GM21717 (cell line): ENCODE data around the gene PIGQ.

Experiments
- ATAC-seq: cut with Tn5 transposase; IDR thresholded peaks from one replicate; pipeline ENCODE4 v1.9.1; 2021; ENCODE audit warnings: mild to moderate bottlenecking, moderate library complexity; ENCODE audit not compliant: unreplicated experiment

The PIGQ gene

DNA sequence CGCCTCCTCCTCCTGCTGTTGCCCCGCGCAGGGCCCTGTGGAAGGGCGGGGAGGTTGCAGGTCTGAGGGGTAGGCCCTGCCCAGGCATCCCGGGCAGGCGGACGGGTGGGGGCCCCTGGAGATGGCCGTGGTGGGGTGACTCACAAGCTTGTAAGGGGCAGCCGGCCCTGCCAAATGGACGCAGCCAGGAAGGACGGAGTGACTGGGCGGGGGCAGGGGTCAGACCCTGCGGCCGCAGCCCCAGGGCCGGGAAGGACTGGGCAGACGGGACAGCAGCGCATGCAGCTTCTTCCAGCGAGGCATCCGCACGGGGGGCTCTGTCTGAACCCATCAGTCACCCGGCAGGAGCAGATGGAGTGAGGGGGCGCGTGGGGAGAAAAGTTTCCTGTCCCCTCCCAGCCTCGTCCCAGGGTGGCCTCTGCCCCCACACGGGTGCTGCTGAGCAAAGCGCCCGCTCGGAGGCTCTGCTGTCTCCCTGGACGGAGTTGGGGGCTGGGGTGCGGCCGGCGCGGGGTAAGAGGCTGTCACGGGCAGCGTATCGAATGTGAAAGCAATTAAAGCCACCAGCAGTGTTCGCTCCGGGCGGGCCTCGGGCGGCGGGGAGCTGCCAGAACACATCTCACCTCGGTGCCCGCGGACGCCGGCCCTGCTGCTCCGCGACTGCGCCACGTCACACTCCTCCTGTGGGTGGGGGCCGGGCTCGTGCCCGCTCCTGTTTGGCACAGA, 15.0 kb upstream of the PIGQ start:
- no peak for ATAC-seq

DNA sequence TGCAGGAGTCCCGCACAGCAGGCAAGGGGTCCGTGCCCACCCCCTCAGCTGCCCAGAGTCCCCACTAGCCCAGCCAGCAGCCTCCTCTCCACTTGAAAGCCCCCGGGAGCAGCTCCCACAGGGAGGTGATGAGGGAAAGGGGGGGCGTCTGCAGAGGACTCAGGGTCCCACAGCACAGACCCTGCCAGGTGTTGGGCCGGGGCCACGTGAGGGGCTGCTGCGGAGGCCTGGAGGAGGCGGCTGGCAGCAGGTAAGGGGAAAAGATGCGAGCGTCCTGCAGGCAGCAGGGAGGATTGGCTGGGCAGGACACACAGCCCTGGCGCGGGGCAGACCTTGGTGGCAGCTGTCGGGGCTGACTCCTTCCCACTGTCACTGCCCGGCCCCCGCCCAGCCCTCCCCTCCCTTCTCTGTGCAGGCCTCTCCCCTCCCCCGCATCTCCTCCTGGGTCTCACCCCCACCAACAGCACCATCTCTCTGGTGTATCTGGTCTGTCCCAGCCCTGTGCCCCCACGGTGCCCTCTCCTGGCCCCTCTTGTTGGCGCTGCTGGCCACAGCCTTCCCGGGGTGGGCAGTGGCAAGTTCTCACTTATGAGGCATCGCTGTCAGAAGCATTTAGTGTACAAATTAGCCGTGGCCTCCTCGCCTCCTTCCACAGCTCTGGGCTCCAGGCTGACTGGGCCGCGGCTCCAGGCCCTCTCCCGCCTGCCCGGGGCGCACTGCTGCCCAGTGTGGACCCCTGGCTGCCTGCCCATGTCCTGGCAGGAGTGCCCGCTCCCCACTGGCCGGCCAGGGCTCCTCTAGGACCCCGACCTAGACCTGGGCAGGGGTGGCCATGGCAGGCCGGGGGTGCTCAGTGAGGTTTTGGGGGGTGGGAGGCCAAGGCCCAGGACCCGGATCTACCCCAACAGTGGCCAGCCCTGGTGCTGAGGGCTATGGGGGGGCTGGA, 14.0 kb upstream of the PIGQ start:
- no peak for ATAC-seq

- no peak for ATAC-seq
Observed at GRCh38 chr16:556474-557173, 13.1 kb upstream of the PIGQ start.

DNA sequence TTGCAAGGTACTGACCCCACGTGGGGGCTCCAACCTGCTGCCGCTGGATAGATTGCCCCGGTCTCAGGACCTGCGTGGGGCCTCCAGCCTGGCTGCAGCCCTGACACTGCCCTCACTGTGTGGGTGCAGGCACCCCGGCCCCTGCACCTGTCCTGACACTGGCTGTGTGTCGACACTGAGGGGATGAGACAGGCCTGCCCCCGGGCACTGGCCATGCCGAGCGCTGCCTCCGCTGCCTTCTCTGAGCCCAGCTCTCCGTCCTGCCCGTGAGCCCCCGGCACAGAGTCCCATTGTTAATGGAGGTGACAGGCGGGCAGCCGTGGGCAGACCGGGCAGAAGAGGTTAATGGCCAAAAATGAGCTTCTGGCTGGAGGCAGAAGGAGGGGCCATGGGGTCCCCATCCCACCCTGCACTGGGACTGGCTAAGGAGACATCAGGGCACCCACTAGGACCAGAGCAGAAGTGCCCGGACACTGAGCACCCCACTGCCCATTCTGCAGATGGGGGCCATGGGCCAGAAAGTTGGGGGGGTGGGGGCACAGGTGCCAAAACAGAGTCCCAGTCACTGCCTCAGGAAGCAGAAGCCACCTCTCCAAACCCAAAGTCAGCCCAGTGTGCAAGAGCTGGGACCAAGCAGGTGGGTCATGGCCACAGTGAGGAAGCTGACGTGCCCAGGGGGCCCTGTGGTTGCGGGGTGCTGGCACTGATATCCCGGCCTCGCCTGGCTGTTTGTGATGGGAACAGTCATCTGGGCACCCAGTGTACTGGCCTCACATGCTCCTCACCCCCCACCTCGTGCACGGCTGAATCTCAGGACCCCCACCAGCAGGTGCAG, 12.1 kb upstream of the PIGQ start:
- ATAC-seq, result no peak

DNA sequence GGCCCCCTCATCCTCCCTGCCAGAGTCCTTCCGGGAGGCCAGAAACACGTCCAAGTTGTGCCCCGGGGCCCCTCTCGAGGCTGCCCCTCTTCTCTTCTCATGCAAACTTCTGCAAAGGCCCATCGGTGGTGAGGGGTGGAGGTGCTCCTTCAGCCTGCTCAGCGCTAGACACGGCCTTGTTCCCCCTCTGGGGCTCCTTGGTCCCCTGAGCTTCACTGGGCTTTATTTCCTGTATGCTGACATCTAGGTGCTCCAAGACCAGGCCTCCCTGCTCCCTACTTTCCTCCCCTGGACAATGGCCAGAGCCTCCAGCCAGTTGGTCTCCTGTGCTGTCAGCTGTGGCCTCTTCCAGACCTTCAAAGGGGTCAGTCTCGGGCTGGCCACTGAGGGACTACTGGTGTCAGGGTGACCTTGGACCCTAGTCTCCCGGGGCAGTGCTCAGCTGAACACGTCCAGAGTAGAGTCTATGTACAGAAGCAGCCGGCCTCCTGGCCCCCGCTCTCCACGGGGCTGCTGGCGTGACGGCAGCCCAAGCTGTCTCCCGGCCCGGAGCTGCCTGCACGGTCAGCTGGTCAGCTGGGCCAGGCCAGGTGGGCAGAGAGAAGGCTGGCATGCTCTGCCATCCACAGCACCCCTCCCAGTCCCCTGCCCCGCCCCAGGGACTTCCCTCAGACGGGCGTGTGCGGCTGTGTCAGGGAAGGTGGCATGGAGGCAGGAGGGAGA, 11.3 kb upstream of the PIGQ start:
- ATAC-seq, result no peak

GRCh38 chr16:559021-559380, 10.8 kb upstream of the PIGQ start:
- no peak for ATAC-seq

DNA sequence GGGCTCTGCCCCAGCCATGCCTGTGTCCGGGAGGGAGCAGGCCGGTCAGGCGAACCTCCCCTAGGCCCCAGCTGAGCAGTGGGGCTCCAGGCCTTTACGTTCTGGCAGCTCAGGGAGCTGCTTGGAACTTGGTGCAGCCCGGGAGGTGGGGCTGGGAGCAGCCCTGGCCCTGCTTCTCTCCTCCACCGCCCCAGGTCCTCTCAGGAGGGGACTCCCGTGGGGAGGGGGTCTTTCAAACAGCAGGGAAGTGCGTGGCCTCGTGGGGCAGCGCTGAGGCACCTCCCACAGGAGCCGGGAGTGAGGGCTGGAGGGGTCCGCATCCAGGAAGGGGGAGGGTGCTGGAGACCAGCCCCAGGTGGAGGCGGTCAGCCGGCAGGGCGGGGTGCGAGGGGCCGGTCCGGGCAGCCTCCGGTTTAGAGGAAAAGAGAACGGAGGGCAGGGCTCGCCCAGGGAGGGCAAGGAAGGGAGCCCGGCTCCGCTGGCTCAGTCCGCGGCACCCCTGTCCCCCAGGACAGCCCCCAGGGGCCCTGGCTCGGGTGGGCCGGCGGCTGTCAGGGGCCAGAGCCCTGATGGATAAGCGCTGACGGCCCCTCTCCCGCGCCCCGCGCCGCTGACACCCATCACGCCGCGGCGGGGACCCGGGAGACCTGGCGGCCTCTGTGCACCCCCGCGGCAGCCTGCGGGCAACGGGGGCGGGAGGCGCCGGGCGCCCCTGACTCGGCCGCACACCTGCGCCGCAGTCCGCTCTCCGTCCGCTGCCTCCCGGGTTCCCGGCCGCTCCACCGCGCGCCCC, 10.2 kb upstream of the PIGQ start:
- no peak for ATAC-seq

- ATAC-seq, result no peak
Observed at GRCh38 chr16:560204-560700, 9.5 kb upstream of the PIGQ start, which contains the start of gene PRR35. Gene PRR35, plus strand, starts transcription at chr16:560394. Its CDS starts 2,901 bp downstream, at chr16:563295.

- ATAC-seq, result no peak
Observed at GRCh38 chr16:560701-561412, 8.9 kb upstream of the PIGQ start.

DNA sequence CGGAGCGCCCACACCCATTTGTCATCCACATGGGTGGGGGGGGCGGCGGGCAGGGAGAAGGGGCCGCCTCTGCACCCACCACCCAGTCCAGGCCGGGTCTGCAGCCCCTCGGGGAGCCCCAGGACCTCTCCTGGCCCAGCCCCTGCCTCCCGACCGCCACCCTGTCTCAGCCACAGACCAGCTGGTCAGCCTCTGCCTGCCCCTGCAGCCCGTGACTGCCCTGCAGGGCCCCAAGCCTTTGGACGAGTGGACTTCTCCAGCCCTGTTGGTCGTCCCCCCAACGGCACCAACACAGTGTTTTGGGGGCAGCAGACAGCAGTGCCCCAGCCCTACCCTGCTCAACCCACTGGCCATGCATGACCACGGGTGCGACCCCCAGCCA, 8.4 kb upstream of the PIGQ start:
- ATAC-seq, result no peak

DNA sequence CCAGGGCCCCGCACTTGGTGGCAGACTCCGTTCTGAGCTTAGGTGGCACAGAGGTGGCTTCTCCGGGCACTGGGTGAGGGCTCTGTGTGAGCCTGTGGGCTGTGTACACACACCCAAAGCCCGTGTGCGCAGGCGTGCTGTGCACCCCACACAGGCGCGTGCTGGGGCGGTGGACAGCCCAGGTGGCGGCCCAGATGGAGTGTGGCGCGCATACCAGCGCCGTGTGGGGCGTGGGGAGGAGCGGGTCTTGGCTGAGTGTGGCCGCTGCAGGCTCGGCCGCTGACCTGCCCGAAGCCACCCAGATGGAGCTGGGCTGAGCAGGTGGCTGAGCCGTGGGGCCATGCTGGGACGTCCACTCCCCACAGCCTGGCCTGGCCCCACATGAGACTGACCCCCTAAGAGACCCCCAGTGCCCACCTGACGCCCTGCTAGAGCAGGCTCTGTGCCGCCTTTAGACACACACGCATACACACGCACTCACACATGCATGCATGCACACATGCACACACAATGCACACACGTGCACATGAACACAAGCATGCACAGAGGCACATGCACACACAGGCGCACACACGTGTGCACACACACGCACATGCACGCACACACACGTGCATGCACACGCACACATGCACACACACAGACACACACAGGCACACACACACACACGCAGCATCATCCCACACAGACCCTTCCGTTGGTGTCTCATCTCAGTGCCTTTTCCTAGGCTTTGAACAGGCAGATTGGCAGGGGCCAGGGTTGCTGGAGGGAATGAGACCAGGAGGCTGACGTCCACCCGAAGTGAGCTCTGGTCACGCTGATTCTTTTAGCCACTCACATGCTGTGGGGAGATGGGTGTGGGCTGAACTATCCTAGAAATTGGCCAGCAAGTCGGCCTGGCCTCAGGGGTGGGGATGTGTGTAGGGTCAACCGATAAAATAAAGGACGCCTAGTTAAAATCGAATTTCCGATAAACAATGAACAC, 7.5 kb upstream of the PIGQ start:
- ATAC-seq, result no peak

DNA sequence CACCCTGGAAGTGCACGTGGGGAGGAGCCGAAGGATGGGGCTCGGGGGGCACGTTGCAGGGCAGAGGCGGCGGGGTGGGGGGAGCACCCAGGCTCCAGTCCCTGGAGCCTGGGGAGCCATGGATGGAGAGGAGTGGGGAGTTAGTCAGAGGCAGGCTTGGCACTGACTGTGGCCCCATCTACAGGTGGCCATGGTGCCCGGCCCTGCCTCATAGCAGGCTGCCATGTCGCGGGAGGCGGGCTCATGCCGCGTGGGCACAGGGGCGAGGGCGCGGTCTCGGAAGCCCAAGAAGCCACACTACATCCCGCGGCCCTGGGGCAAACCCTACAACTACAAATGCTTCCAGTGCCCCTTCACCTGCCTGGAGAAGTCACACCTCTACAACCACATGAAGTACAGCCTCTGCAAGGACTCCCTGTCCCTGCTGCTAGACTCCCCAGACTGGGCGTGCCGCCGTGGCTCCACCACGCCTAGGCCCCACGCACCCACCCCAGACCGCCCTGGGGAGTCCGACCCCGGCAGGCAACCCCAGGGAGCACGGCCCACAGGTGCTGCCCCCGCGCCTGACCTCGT, 6.6 kb upstream of the PIGQ start:
- no peak for ATAC-seq

DNA sequence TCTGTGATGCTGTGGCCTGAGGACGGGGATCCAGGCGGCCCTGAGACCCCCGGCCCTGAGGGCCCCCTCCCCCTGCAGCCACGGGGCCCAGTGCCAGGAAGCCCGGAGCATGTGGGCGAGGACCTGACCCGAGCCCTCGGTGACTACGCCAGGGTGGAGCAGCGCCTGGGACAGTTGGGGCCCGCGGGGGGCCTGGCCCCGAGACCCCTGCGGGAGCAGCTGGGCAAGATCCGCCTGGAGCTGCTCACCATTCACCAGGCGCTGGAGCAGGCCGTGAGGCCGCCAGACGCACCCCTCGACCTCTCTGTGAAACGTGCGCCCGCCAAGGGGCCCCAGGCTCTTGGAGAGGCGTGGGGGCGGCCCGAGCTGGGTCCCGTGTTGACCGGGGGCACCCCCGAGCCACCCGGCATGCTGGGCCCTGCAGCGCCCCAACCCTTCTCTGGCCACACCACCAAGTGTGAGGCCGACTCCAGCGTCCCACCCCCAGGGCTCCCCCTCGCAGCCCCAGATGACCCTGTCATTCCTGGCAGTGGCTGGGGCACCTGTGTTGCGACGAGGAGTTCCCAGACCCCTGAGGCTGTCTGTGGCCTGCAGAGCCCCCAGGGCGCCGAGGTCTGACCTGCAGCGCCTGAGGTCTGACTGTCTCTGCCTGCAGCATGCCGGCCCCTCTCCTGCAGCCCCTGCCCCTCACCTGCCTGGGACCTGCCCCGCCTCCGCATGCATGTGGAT, 4.9 kb upstream of the PIGQ start:
- ATAC-seq, result no peak

- no peak for ATAC-seq
Observed at GRCh38 chr16:565419-566330, 4.1 kb upstream of the PIGQ start.
